ENCODE results near the gene PIK3R5. TPM values are rescaled to one million over a fixed set of nuclear protein-coding genes. Genes with fewer than 3 reads are reported as not detected.

PIK3R5 gene
- total and polyA plus RNA-seq, 2 donors (not counting 1 experiment from before 2014, with no cell fraction given) = 63.1 to 70.0 TPM

- TF ChIP-seq, protein P1, sequence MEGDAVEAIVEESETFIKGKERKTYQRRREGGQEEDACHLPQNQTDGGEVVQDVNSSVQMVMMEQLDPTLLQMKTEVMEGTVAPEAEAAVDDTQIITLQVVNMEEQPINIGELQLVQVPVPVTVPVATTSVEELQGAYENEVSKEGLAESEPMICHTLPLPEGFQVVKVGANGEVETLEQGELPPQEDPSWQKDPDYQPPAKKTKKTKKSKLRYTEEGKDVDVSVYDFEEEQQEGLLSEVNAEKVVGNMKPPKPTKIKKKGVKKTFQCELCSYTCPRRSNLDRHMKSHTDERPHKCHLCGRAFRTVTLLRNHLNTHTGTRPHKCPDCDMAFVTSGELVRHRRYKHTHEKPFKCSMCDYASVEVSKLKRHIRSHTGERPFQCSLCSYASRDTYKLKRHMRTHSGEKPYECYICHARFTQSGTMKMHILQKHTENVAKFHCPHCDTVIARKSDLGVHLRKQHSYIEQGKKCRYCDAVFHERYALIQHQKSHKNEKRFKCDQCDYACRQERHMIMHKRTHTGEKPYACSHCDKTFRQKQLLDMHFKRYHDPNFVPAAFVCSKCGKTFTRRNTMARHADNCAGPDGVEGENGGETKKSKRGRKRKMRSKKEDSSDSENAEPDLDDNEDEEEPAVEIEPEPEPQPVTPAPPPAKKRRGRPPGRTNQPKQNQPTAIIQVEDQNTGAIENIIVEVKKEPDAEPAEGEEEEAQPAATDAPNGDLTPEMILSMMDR (IDR thresholded peaks at IDR 0.05) = no peak
- TF ChIP-seq EZH2 (IDR thresholded peaks at IDR 0.05; ENCODE audit: borderline replicate concordance, insufficient read depth, low read depth, low read length, poor library complexity, severe bottlenecking) = no peak
- Histone ChIP-seq H3K4me3 (ENCODE audit: control extremely low read depth in 1 of 5, extremely low read depth in 1 of 5, insufficient read depth in 1 of 5, low read depth in 2 of 5, low read length in 4 of 5) (no peak overlapping the region), H3K36me3 (replicated peaks in 1 of 2; ENCODE audit: control extremely low read depth in 1 of 2, control insufficient read depth in 1 of 2, extremely low read depth in 1 of 2, insufficient read depth in 2 of 2, low read length in 1 of 2) (peaks cover 2 to 33% of the 10 kb centered on the region in 2 experiments), H3K79me2 (ENCODE audit: control insufficient read depth, insufficient read depth, low read length) (peaks cover 86% of the 10 kb centered on the region), H4K20me1 (ENCODE audit: control insufficient read depth, insufficient read depth, low read length, poor library complexity, severe bottlenecking) (peaks cover 45% of the 10 kb centered on the region), H3K4me2 (replicated peaks; ENCODE audit: low read depth, low read length, poor library complexity, severe bottlenecking) (no peak overlapping the region), H2AFZ (ENCODE audit: insufficient read depth, low read depth, low read length, poor library complexity, severe bottlenecking) (no peak overlapping the region), H3K9ac (ENCODE audit: low read length) (no peak overlapping the region), H3K9me3 (ENCODE audit: control extremely low read depth in 1 of 3, control insufficient read depth in 2 of 3, insufficient read depth in 1 of 3, low read length in 2 of 3) (peaks cover 0 to 3% (median 1%) of the 10 kb centered on the region in 3 donors), H3K4me1 (ENCODE audit: control insufficient read depth in 2 of 2, insufficient read depth in 2 of 2, low read length in 2 of 2) (peaks cover 32 to 40% of the 10 kb centered on the region in 2 donors), H3K27ac (ENCODE audit: low read length in 2 of 2) (no peak overlapping the region), H3K27me3 (replicated peaks in 1 of 4; ENCODE audit: control extremely low read depth in 1 of 4, control insufficient read depth in 3 of 4, insufficient read depth in 4 of 4, low read length in 3 of 4) (no peaks in the 10 kb centered on the region)
- POLR2A ChIA-PET = interaction anchor here (1.4 kb wide), 1 partner anchor 8 kb away, joined by 3 read pairs; no protein-coding TSS in a partner anchor
- Mint-ChIP-seq H3K9me3 (ENCODE audit: insufficient read depth) (peaks cover 3% of the 10 kb centered on the region), H3K4me1 (peaks cover 63% of the 10 kb centered on the region), H3K4me3 (no peak overlapping the region), H3K27me3 (no peaks in the 10 kb centered on the region), H3K27ac (peak overlapping the region; percentile 48)
- CTCF ChIA-PET = interaction anchor here (1.9 to 2.7 kb wide), 2 partner anchors 14 to 48 kb away, joined by 4 to 8 read pairs; no protein-coding TSS in a partner anchor
- 100% methylated on average over 3 of the region's 7 CpGs for WGBS (ENCODE audit: insufficient coverage)
- ATAC-seq (ENCODE audit: low read depth) = no peak
- no peak for DNase-seq
- intact Hi-C loops (cut with micrococcal nuclease) = no loop called here
Observed at GRCh38 chr17:8948462-8948861, 17.0 kb downstream of the PIK3R5 start.

DNA sequence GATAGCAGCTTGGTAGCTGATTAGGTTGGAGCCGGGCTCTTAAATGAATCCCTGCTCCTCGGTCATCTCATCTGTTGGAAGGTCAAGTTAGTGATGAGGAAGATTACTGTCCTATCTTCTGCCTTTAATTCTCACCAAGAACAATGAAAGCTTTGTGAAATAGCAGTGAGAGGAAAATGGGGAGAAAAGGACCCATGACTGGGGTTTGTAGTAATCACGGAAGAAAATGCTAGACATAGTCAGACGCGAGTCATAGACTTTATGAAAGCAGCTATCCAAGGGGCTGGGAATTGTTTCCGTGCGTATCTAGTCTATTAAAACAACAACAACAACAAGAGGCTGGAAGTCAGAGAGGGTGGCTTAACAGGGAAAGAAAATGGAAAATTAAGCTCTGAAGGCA is 18.3 kb downstream of the PIK3R5 start:
- H3K36me3 ChIP-seq (replicated peaks in 1 of 2; ENCODE audit: control extremely low read depth in 1 of 2, control insufficient read depth in 1 of 2, extremely low read depth in 1 of 2, insufficient read depth in 2 of 2, low read length in 1 of 2) = peaks cover 2 to 39% of the 10 kb centered on the region in 2 experiments
- POLR2A ChIA-PET = no interaction called here
- peaks cover 0 to 3% (median 1%) of the 10 kb centered on the region in 3 donors for H3K9me3 ChIP-seq (ENCODE audit: control extremely low read depth in 1 of 3, control insufficient read depth in 2 of 3, insufficient read depth in 1 of 3, low read length in 2 of 3)
- Mint-ChIP-seq H3K9me3 (ENCODE audit: insufficient read depth) (peaks cover 3% of the 10 kb centered on the region), H3K4me1 (peaks cover 53% of the 10 kb centered on the region), H3K4me3 (no peak overlapping the region), H3K27ac (no peak overlapping the region), H3K27me3 (no peaks in the 10 kb centered on the region)
- H3K79me2 ChIP-seq (ENCODE audit: control insufficient read depth, insufficient read depth, low read length) = peaks cover 78% of the 10 kb centered on the region
- H4K20me1 ChIP-seq (ENCODE audit: control insufficient read depth, insufficient read depth, low read length, poor library complexity, severe bottlenecking) = peaks cover 47% of the 10 kb centered on the region
- peaks cover 21 to 38% of the 10 kb centered on the region in 2 donors for H3K4me1 ChIP-seq (ENCODE audit: control insufficient read depth in 2 of 2, insufficient read depth in 2 of 2, low read length in 2 of 2)
- no peaks in the 10 kb centered on the region for H3K27me3 ChIP-seq (replicated peaks in 1 of 4; ENCODE audit: control extremely low read depth in 1 of 4, control insufficient read depth in 3 of 4, insufficient read depth in 4 of 4, low read length in 3 of 4)
- H2AFZ ChIP-seq (ENCODE audit: insufficient read depth, low read depth, low read length, poor library complexity, severe bottlenecking) = no peak overlapping the region
- H3K4me3 ChIP-seq (ENCODE audit: control extremely low read depth in 1 of 5, extremely low read depth in 1 of 5, insufficient read depth in 1 of 5, low read depth in 2 of 5, low read length in 4 of 5) = no peak overlapping the region
- CTCF ChIA-PET = interaction anchor here (0.7 kb wide), 2 partner anchors 37 to 82 kb away, joined by 3 read pairs; no protein-coding TSS in a partner anchor
- TF ChIP-seq EZH2 (IDR thresholded peaks at IDR 0.05; ENCODE audit: borderline replicate concordance, insufficient read depth, low read depth, low read length, poor library complexity, severe bottlenecking) = no peak
- TF ChIP-seq, protein P1 (IDR thresholded peaks at IDR 0.05) = no peak
- intact Hi-C loops (cut with micrococcal nuclease) = no loop called here
- no peak overlapping the region for H3K27ac ChIP-seq (ENCODE audit: low read length in 2 of 2)
- H3K9ac ChIP-seq (ENCODE audit: low read length) = no peak overlapping the region
- no peak overlapping the region for H3K4me2 ChIP-seq (replicated peaks; ENCODE audit: low read depth, low read length, poor library complexity, severe bottlenecking)
- DNase-seq (no peak), ATAC-seq (ENCODE audit: low read depth) (no peak)
- 100% methylated on average over 1 of the region's 7 CpGs for WGBS (ENCODE audit: insufficient coverage)

All from B cell (primary cell).